Calu3 (cell line): ENCODE results near the gene ZNF775. TPM values are rescaled to one million over a fixed set of nuclear protein-coding genes. Genes with fewer than 3 reads are reported as not detected.

Experiments
- BruUV-seq: library from RNA; stranded (reverse); fragments of 400-500 nt; replicated peaks from 2 replicates; lab custom pipeline; 2021; lab: Mats Ljungman, UMichigan
- CTCF ChIA-PET: fragments of 300-600 bp; sonication (Branson Sonifier 250); formaldehyde crosslinking; loops from one replicate; lab custom pipeline; 2022; ENCODE audit warnings: antibody characterized with exemption; lab: Charles Lee
- DNase-seq: peaks from one replicate; pipeline ENCODE4 v3.0.0; 2022
- H3K27ac Mint-ChIP-seq: one replicate; pipeline ENCODE4 v1.8.0; 2022; ENCODE audit warnings: mixed read lengths; ENCODE audit not compliant: unreplicated experiment
- H3K27me3 Mint-ChIP-seq: one replicate; pipeline ENCODE4 v1.8.0; 2022; ENCODE audit warnings: mixed read lengths; ENCODE audit not compliant: unreplicated experiment
- H3K36me3 Mint-ChIP-seq: one replicate; pipeline ENCODE4 v1.8.0; 2022; ENCODE audit warnings: mild to moderate bottlenecking, moderate library complexity, mixed read lengths; ENCODE audit not compliant: insufficient read depth, unreplicated experiment
- H3K4me1 Mint-ChIP-seq: one replicate; pipeline ENCODE4 v1.8.0; 2022; ENCODE audit warnings: mild to moderate bottlenecking, low read depth, mixed read lengths; ENCODE audit not compliant: unreplicated experiment
- H3K4me3 Mint-ChIP-seq: one replicate; pipeline ENCODE4 v1.8.0; 2022; ENCODE audit warnings: mild to moderate bottlenecking, low read depth, moderate library complexity, mixed read lengths; ENCODE audit not compliant: unreplicated experiment
- H3K9me3 Mint-ChIP-seq: one replicate; pipeline ENCODE4 v1.8.0; 2022; ENCODE audit warnings: low read depth, mixed read lengths; ENCODE audit not compliant: unreplicated experiment
- CTCF ChIP-seq: fragments of 200-600 bp; IDR thresholded peaks from one replicate; pipeline ENCODE4 v1.8.0; 2022; ENCODE audit warnings: antibody characterized with exemption; ENCODE audit not compliant: unreplicated experiment
- intact Hi-C: fragments of 100-400 bp; cut with micrococcal nuclease; formaldehyde crosslinking; loops from one replicate; pipeline ENCODE4 v1.10.0; 2022; ENCODE audit not compliant: unreplicated experiment
- total RNA-seq: library from RNA; stranded (reverse); gene quantifications from 2 replicates; pipeline ENCODE4 v1.2.3, GENCODE V29; 2022

The ZNF775 gene
- total RNA-seq, 1 experiment from 2014 or later = 5.8 TPM

DNA sequence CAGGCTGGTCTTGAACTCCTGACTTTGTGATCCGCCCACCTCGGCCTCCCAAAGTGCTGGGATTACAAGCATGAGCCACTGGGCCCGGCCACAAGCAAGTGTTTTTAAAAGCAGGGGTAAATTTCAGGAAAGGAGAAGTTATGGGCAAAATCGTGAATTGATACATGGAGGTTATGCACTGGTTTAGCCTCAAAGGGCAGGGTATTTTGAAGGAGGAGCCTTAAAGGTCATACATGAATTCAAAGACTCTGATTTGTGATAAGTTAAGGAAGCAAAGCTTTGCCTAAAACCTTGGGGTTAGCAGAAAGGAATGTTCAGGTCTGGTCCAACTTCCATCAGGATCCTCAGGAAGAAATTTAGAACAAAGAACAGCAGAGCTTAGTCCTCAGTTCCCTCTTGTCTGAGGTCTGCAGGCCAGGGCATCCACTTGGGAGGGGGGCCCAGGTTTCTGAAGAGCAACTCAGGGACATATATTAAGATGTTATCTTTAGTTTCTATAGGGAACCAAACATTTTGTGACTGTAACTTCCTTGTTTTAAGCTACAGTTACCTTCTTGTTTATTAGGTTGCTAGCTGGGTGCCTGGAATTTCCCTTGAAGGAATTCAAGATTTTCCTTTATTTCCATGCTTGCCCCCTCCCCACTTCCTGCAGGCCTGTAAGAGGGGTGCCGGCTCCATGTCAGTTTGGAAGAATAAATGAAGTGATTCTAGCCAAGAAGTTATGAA is 13.3 kb upstream of the ZNF775 start:
- Mint-ChIP-seq H3K9me3 (no peaks in the 10 kb centered on the region), H3K27me3 (no peaks in the 10 kb centered on the region), H3K27ac (peak overlapping the region; percentile 89), H3K4me1 (peaks cover 18% of the 10 kb centered on the region), H3K4me3 (no peak overlapping the region), H3K36me3 (peaks cover 37% of the 10 kb centered on the region)
- DNase-seq = no peak
- intact Hi-C loops = no loop called here
- no peak for TF ChIP-seq CTCF
- CTCF ChIA-PET = interaction anchor here (1.6 kb wide), 1 partner anchor 8 kb away, joined by 3 read pairs; no protein-coding TSS in a partner anchor
- BruUV-seq = no TSS peak

GRCh38 chr7:150367677-150368095 is 11.4 kb upstream of the ZNF775 start:
- H3K27me3 Mint-ChIP-seq = no peaks in the 10 kb centered on the region
- intact Hi-C loops = no loop called here
- peaks cover 23% of the 10 kb centered on the region for H3K4me1 Mint-ChIP-seq
- no peak for TF ChIP-seq CTCF
- H3K9me3 Mint-ChIP-seq = no peaks in the 10 kb centered on the region
- CTCF ChIA-PET = interaction anchor here (1.1 to 1.6 kb wide), 2 partner anchors 10 to 11 kb away, joined by 3 read pairs; no protein-coding TSS in a partner anchor
- no TSS peak for BruUV-seq
- H3K27ac Mint-ChIP-seq = peak overlapping the region; percentile 96
- peaks cover 49% of the 10 kb centered on the region for H3K36me3 Mint-ChIP-seq
- no peak for DNase-seq
- H3K4me3 Mint-ChIP-seq = peak overlapping the region; percentile 90

DNA sequence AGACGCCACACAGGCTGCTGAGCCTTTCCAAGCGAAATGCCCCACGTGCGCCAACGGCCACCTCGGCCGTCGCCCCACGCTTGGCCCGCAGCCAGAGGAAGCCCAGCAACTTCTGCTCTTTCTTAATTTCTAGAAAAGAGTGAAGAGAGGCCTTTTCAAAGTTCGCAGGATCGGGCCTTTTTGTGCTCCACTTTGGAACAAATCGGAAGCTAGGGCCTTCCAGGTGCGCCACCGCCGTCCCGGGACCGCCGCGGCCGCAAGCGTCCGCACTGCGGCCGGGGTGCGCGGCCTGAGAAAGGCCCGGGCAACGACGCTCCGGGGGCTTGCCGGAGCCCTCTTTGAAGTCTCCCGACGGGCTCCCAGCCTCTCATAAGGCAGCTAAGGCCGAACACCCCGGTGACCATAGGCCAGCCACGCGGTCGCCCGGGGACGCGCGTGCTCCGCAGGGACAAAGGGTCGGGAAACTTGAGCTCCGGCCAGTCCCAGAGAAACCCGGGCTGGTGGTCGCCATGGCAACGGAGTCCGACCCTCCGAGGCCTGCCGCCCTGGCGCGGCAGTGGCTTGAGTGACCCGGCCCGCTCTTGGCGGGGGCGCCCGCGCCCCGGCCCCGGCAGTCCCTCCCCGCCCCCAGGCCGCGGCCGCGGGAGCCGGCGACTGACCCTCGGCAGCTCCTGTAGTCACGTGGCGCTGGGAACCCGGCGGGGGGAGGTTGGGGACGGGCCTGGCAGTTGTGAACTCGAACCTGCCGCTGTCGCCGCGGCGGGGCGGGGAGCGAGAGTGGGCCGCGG is 10.8 kb upstream of the ZNF775 start, which contains the start of gene REPIN1:
Gene REPIN1, plus strand, starts transcription at position 727 of the 788 bp plus-strand sequence. CDS start 890 bp downstream, outside the sequence.
- DNase-seq = peak; percentile 94
- Mint-ChIP-seq H3K9me3 (no peaks in the 10 kb centered on the region), H3K4me3 (peak within 1 kb of the TSS; percentile 90), H3K36me3 (peaks cover 55% of the 10 kb centered on the region), H3K27ac (peak within 1 kb of the TSS; percentile 96), H3K27me3 (no peaks in the 10 kb centered on the region), H3K4me1 (peaks cover 29% of the 10 kb centered on the region)
- BruUV-seq = TSS peak; percentile 62
- intact Hi-C loops = no loop called here
- CTCF ChIA-PET = interaction anchor here (0.6 to 1.1 kb wide), 2 partner anchors 10 to 23 kb away, joined by 3 read pairs; no protein-coding TSS in a partner anchor
- no peak for TF ChIP-seq CTCF

DNA sequence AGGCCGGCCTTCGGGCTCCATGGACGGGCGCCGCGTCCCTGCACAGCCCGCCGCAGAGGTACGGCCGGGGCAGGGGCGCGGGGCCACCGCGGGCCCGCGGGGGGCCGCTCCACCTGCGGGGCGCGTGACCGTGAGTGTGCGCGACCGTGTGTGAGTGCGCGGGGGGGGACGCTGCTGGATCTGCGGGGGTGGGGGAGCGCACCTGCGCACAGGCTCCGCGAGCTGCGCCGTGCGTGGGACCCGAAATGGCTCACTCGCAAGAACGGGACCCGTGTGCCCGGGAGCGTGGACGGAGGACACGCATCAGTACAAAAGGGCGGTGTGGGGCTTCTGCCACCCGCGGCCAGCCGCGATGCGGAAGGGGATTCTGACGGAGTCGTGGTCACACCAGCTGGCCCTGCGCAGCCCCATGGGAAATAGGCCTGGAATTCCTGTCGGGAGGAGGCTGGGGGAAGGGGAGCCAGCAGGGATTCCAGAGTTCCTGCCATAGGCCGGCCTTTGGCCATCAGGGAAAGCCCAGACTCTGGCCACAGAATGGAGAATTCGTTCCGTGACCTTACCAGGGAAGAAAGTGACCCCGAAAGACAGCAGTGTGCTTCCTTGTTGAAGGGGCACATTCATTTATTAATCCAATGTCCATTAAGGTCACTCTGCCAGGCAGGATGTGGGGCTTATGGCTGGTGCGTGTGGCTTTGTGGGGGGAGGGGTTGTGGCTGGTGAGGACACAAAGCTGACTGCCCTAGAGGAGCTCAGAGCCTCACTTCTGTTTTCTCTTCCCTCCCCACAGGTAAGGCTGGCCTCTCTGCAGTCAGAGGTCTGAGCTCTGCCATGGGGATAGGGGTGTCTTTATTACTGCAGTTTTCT is 10.0 kb upstream of the ZNF775 start:
- CTCF ChIA-PET = interaction anchor here (0.6 to 1.1 kb wide), 2 partner anchors 9 to 23 kb away, joined by 3 read pairs; no protein-coding TSS in a partner anchor
- Mint-ChIP-seq H3K9me3 (no peaks in the 10 kb centered on the region), H3K27ac (peak overlapping the region; percentile 96), H3K4me1 (peaks cover 37% of the 10 kb centered on the region), H3K36me3 (peaks cover 63% of the 10 kb centered on the region), H3K4me3 (peak overlapping the region; percentile 90), H3K27me3 (no peaks in the 10 kb centered on the region)
- no peak for TF ChIP-seq CTCF
- DNase-seq = peak; percentile 63
- BruUV-seq = no TSS peak
- intact Hi-C loops = no loop called here
